Gastroesophageal sphincter (tissue), 4 donors: ENCODE results near the gene HDAC8. TPM values are rescaled to one million over a fixed set of nuclear protein-coding genes. Genes with fewer than 3 reads are reported as not detected.

Experiments used
- ATAC-seq: fragments of 150-250 bp; one replicate; pipeline ENCODE4 v1.9.1; 2016; ENCODE audit warnings: mild to moderate bottlenecking, moderate library complexity
- H3K27ac ChIP-seq, 4 donors: fragments of 200-600 bp; sonication (generic) in 3 of 4; 1 replicate in 3 of 4; 2 replicates in 1 of 4; pipeline ENCODE4 v1.5.1; 2016 to 2019
- H3K27me3 ChIP-seq: fragments of 200-600 bp; sonication (generic); one replicate; pipeline ENCODE4 v1.5.1; 2019
- H3K36me3 ChIP-seq, 2 donors: fragments of 200-600 bp; sonication (generic); one replicate each; pipeline ENCODE4 v1.5.1; 2019; ENCODE audit warnings: control low read depth in 1 of 2
- H3K4me1 ChIP-seq, 3 donors: fragments of 200-600 bp; sonication (generic); 1 replicate in 2 of 3; 2 replicates in 1 of 3; pipeline ENCODE4 v1.5.1; 2016 to 2019; ENCODE audit warnings: control low read depth in 2 of 3
- H3K4me3 ChIP-seq, 2 donors: fragments of 200-600 bp; sonication (generic); one replicate each; pipeline ENCODE4 v1.5.1; 2019; ENCODE audit warnings: mild to moderate bottlenecking in 1 of 2, moderate library complexity in 1 of 2
- H3K9me3 ChIP-seq, 3 donors: fragments of 200-600 bp; sonication (generic); one replicate each; pipeline ENCODE4 v1.5.1; 2017 to 2019; ENCODE audit warnings: control low read depth in 2 of 3
- CTCF ChIP-seq, 4 experiments: fragments of 200-600 bp in 2 of 4; fragments of 450-650 bp in 2 of 4; sonication (generic) in 1 of 4; IDR thresholded peaks; one replicate each; pipeline ENCODE4 v1.5.1; 2017 to 2019; ENCODE audit warnings: antibody characterized with exemption in 4 of 4, mild to moderate bottlenecking in 2 of 4, moderate library complexity in 2 of 4
- EP300 ChIP-seq: sonication (generic); formaldehyde crosslinking; IDR thresholded peaks from one replicate; pipeline ENCODE4 v1.6.1; 2017; ENCODE audit warnings: antibody characterized with exemption, mild to moderate bottlenecking
- POLR2A ChIP-seq, 2 donors: fragments of 450-650 bp; IDR thresholded peaks; one replicate each; pipeline ENCODE4 v1.6.1; 2017; ENCODE audit warnings: antibody characterized with exemption in 2 of 2, mild to moderate bottlenecking in 2 of 2, moderate library complexity in 1 of 2
- POLR2AphosphoS5 ChIP-seq: sonication (generic); formaldehyde crosslinking; IDR thresholded peaks from one replicate; pipeline ENCODE4 v1.6.1; 2017; ENCODE audit warnings: antibody characterized with exemption
- WGBS, 2 donors: methylation state at CpG; one replicate each; pipeline ENCODE4 v1.1.5; 2018; ENCODE audit warnings: low coverage in 1 of 2; 5-methylcytosine and 5-hydroxymethylcytosine counted together
- total RNA-seq, 4 donors: library from RNA; depleted of rRNA; stranded (reverse); fragments of >200 nt; gene quantifications; one replicate each; pipeline ENCODE4 v1.1.0, GENCODE V29; 2016

Gene HDAC8
- total RNA-seq, 4 donors from 2014 or later, result 15.7 to 34.2 (median 25.6) TPM

GRCh38 chrX:72402614-72403013 is 170.0 kb downstream of the HDAC8 start:
- H3K27ac ChIP-seq, result no peak overlapping the region
- no peak overlapping the region for H3K4me3 ChIP-seq
- ATAC-seq, result no peak
- no peaks in the 10 kb centered on the region for H3K27me3 ChIP-seq
- no peaks in the 10 kb centered on the region for H3K4me1 ChIP-seq
- no peaks in the 10 kb centered on the region for H3K36me3 ChIP-seq
- TF ChIP-seq POLR2AphosphoS5, result no peak
- no peak for TF ChIP-seq EP300
- TF ChIP-seq POLR2A (IDR thresholded peaks at IDR 0.05), result no peak
- no peak for TF ChIP-seq CTCF (IDR thresholded peaks at IDR 0.05)
- no peaks in the 10 kb centered on the region for H3K9me3 ChIP-seq

GRCh38 chrX:72399816-72400215 is 172.8 kb downstream of the HDAC8 start:
- no peaks in the 10 kb centered on the region for H3K27me3 ChIP-seq
- H3K4me3 ChIP-seq, result no peak overlapping the region
- no peaks in the 10 kb centered on the region for H3K36me3 ChIP-seq
- TF ChIP-seq POLR2AphosphoS5 (no peak), EP300 (no peak), POLR2A (IDR thresholded peaks at IDR 0.05) (no peak), CTCF (IDR thresholded peaks at IDR 0.05) (no peak)
- no peaks in the 10 kb centered on the region for H3K9me3 ChIP-seq
- no peak for ATAC-seq
- no peak overlapping the region for H3K27ac ChIP-seq
- peaks cover 0 to 14% (median 0%) of the 10 kb centered on the region in 3 donors for H3K4me1 ChIP-seq

GRCh38 chrX:72396117-72396516 is 176.5 kb downstream of the HDAC8 start:
- H3K27ac ChIP-seq, result no peak overlapping the region
- H3K9me3 ChIP-seq, result no peaks in the 10 kb centered on the region
- TF ChIP-seq CTCF (IDR thresholded peaks at IDR 0.05) (no peak), POLR2A (IDR thresholded peaks at IDR 0.05) (no peak), EP300 (no peak)
- ATAC-seq, result no peak
- 38% methylated on average over 1 of the region's 1 CpG; no CpG with 5 or more reads in 1 of the 2 donors for WGBS, 2 donors
- H3K36me3 ChIP-seq, result no peaks in the 10 kb centered on the region
- H3K4me1 ChIP-seq, result peaks cover 0 to 16% (median 0%) of the 10 kb centered on the region in 3 donors
- H3K27me3 ChIP-seq, result no peaks in the 10 kb centered on the region
- no peak overlapping the region for H3K4me3 ChIP-seq

- no peak overlapping the region for H3K4me3 ChIP-seq
- TF ChIP-seq CTCF (IDR thresholded peaks at IDR 0.05) (no peak), POLR2AphosphoS5 (no peak), POLR2A (IDR thresholded peaks at IDR 0.05) (no peak)
- H3K27me3 ChIP-seq, result no peaks in the 10 kb centered on the region
- no peak overlapping the region for H3K27ac ChIP-seq
- no peaks in the 10 kb centered on the region for H3K36me3 ChIP-seq
- H3K9me3 ChIP-seq, result no peaks in the 10 kb centered on the region
- no peak for ATAC-seq
- H3K4me1 ChIP-seq, result peaks cover 0 to 16% (median 0%) of the 10 kb centered on the region in 3 donors
- WGBS, 2 donors, result 38% methylated on average over 1 of the region's 1 CpG; no CpG with 5 or more reads in 1 of the 2 donors
These were observed 177.4 kb downstream of the HDAC8 start for GRCh38 chrX:72395237-72395636.

GRCh38 chrX:72394518-72395170 is 178.0 kb downstream of the HDAC8 start:
- no peak for TF ChIP-seq POLR2AphosphoS5
- TF ChIP-seq EP300, result no peak
- TF ChIP-seq POLR2A (IDR thresholded peaks at IDR 0.05), result no peak
- no peak for TF ChIP-seq CTCF (IDR thresholded peaks at IDR 0.05)
- WGBS, 2 donors, result no CpG with 5 or more reads among the region's 8 CpGs
- no peak overlapping the region for H3K27ac ChIP-seq
- H3K9me3 ChIP-seq, result no peaks in the 10 kb centered on the region
- H3K36me3 ChIP-seq, result no peaks in the 10 kb centered on the region
- no peaks in the 10 kb centered on the region for H3K27me3 ChIP-seq
- H3K4me1 ChIP-seq, result peaks cover 0 to 16% (median 0%) of the 10 kb centered on the region in 3 donors
- ATAC-seq, result peak; percentile 36
- no peak overlapping the region for H3K4me3 ChIP-seq
